GM19452 (cell line): ENCODE data around the gene MCL1.

Source experiments
- ATAC-seq: cut with Tn5 transposase; IDR thresholded peaks from one replicate; pipeline ENCODE4 v1.9.1; 2021; ENCODE audit not compliant: unreplicated experiment

The MCL1 gene

GRCh38 chr1:150557813-150558212, 21.6 kb downstream of the MCL1 start:
- no peak for ATAC-seq

- ATAC-seq = no peak
Measured at GRCh38 chr1:150557065-150557600, 22.3 kb downstream of the MCL1 start.

GRCh38 chr1:150555971-150556865, 23.2 kb downstream of the MCL1 start:
- no peak for ATAC-seq

- no peak for ATAC-seq
Measured at GRCh38 chr1:150555198-150555970, 24.0 kb downstream of the MCL1 start.

GRCh38 chr1:150554086-150554452, 25.3 kb downstream of the MCL1 start:
- no peak for ATAC-seq

GRCh38 chr1:150553392-150554085, 25.9 kb downstream of the MCL1 start:
- no peak for ATAC-seq

GRCh38 chr1:150552911-150553289, 26.5 kb downstream of the MCL1 start:
- no peak for ATAC-seq

GRCh38 chr1:150552128-150552910, 27.1 kb downstream of the MCL1 start:
- no peak for ATAC-seq

GRCh38 chr1:150551784-150552127, 27.7 kb downstream of the MCL1 start:
- ATAC-seq = no peak

GRCh38 chr1:150551051-150551783, 28.2 kb downstream of the MCL1 start:
- no peak for ATAC-seq

GRCh38 chr1:150550222-150551050, 29.0 kb downstream of the MCL1 start:
- ATAC-seq = no peak

GRCh38 chr1:150549496-150550221, 29.8 kb downstream of the MCL1 start:
- no peak for ATAC-seq

GRCh38 chr1:150548632-150549495, 30.5 kb downstream of the MCL1 start, which contains the start of gene ADAMTSL4:
Gene ADAMTSL4, plus strand, starts transcription at chr1:150549408. Its CDS starts 2,881 bp downstream, at chr1:150552289.
- ATAC-seq = no peak

- no peak for ATAC-seq
Measured at GRCh38 chr1:150548324-150548631, 31.1 kb downstream of the MCL1 start.

GRCh38 chr1:150546294-150546937, 33.0 kb downstream of the MCL1 start:
- no peak for ATAC-seq

- no peak for ATAC-seq
Measured at GRCh38 chr1:150545486-150546032, 33.9 kb downstream of the MCL1 start.

- ATAC-seq = no peak
Measured at GRCh38 chr1:150544204-150544603, 35.2 kb downstream of the MCL1 start.
